NB4 (cell line): ENCODE data around the gene PSENEN.

Source experiments
- DNase-seq: peaks from one replicate; pipeline ENCODE4 v3.0.0; 2010; ENCODE audit warnings: low read depth
- H3K4me3 ChIP-seq: one replicate; pipeline ENCODE4 v1.5.1; 2011; ENCODE audit warnings: mild to moderate bottlenecking, low read depth, low read length, moderate library complexity
- CTCF ChIP-seq: IDR thresholded peaks from one replicate; pipeline ENCODE4 v1.5.1; 2012; ENCODE audit warnings: low read depth, low read length
- MAX ChIP-seq: IDR thresholded peaks from 2 replicates; pipeline ENCODE4 v1.6.1; 2011; ENCODE audit warnings: low read depth, low read length
- MYC ChIP-seq: IDR thresholded peaks from 2 replicates; pipeline ENCODE4 v1.6.1; 2011; ENCODE audit warnings: low read depth, low read length
- POLR2A ChIP-seq: IDR thresholded peaks from 2 replicates; pipeline ENCODE4 v1.6.1; 2011; ENCODE audit warnings: mild to moderate bottlenecking; ENCODE audit not compliant: insufficient read length; ENCODE audit errors: extremely low read depth

Gene PSENEN

GRCh38 chr19:35746087-35746462 is 624 bp downstream of the PSENEN start:
- DNase-seq, result no peak
- H3K4me3 ChIP-seq, result peak overlapping the region; percentile 86
- TF ChIP-seq MYC, result no peak

- H3K4me3 ChIP-seq, result peak overlapping the region; percentile 86
- TF ChIP-seq MYC, result no peak
- no peak for TF ChIP-seq MAX
- TF ChIP-seq POLR2A, result no peak
- no peak for TF ChIP-seq CTCF
- no peak for DNase-seq
These were observed 1.1 kb downstream of the PSENEN start for GRCh38 chr19:35746531-35746930.

- TF ChIP-seq CTCF (no peak), MYC (peak; percentile 58; the same call in 1 of the 2 replicates)
- H3K4me3 ChIP-seq, result peak within 1 kb of the TSS; percentile 78
- peak; percentile 97 for DNase-seq
These were observed 2.9 kb downstream of the PSENEN start, which contains the start of gene LIN37 for GRCh38 chr19:35748106-35749020. Gene LIN37 (plus strand): TSS chr19:35748576. CDS start chr19:35748725, 149 bp downstream.

GRCh38 chr19:35750167-35750566 is 4.7 kb downstream of the PSENEN start:
- H3K4me3 ChIP-seq, result no peak overlapping the region
- DNase-seq, result no peak
- TF ChIP-seq MYC (no peak), CTCF (no peak), POLR2A (no peak), MAX (no peak)

- no peak overlapping the region for H3K4me3 ChIP-seq
- DNase-seq, result no peak
- TF ChIP-seq POLR2A, result no peak
- TF ChIP-seq CTCF, result no peak
- no peak for TF ChIP-seq MYC
- TF ChIP-seq MAX, result no peak
These were observed 6.6 kb downstream of the PSENEN start for GRCh38 chr19:35751839-35752745.

- TF ChIP-seq MYC, result no peak
- no peak for TF ChIP-seq POLR2A
- no peak for TF ChIP-seq MAX
- TF ChIP-seq CTCF, result no peak
- no peak for DNase-seq
- H3K4me3 ChIP-seq, result no peak overlapping the region
These were observed 7.4 kb downstream of the PSENEN start for GRCh38 chr19:35752746-35753350.
